HEK293 (cell line): ENCODE measurements around the gene HSCB.

Source experiments
- AEBP2 ChIP-seq: fragments of 450-650 bp; formaldehyde crosslinking; IDR thresholded peaks from 2 replicates; pipeline ENCODE4 v1.5.1; 2016; ENCODE audit warnings: missing biosample characterization, missing genetic modification characterization, borderline replicate concordance
- BCL11B ChIP-seq: fragments of 450-650 bp; formaldehyde crosslinking; IDR thresholded peaks from 2 replicates; pipeline ENCODE4 v1.5.1; 2016; ENCODE audit warnings: low read depth, missing biosample characterization, missing genetic modification characterization
- BCL6B ChIP-seq: fragments of 450-650 bp; formaldehyde crosslinking; IDR thresholded peaks from 2 replicates; pipeline ENCODE4 v1.5.1; 2017; ENCODE audit warnings: missing biosample characterization, missing genetic modification characterization
- GLI2 ChIP-seq: fragments of 450-650 bp; formaldehyde crosslinking; IDR thresholded peaks from 2 replicates; pipeline ENCODE4; 2017; ENCODE audit warnings: missing biosample characterization, missing genetic modification characterization, low read depth, borderline replicate concordance
- HOXC10 ChIP-seq: sonication (generic); formaldehyde crosslinking; IDR thresholded peaks from 2 replicates; pipeline ENCODE4 v1.8.1; 2023; ENCODE audit warnings: mild to moderate bottlenecking, missing genetic modification reagents
- INSM2 ChIP-seq: fragments of 450-650 bp; formaldehyde crosslinking; IDR thresholded peaks from 2 replicates; pipeline ENCODE4 v1.5.1; 2016; ENCODE audit warnings: missing biosample characterization, missing genetic modification characterization
- MEIS1 ChIP-seq: sonication (generic); formaldehyde crosslinking; IDR thresholded peaks from 2 replicates; pipeline ENCODE4 v1.8.1; 2022; ENCODE audit warnings: missing genetic modification reagents, mild to moderate bottlenecking, borderline replicate concordance
- PRDM6 ChIP-seq: fragments of 450-650 bp; formaldehyde crosslinking; IDR thresholded peaks from 2 replicates; pipeline ENCODE4 v1.5.1; 2017; ENCODE audit warnings: missing biosample characterization, missing genetic modification characterization
- ZBTB44 ChIP-seq: fragments of 450-650 bp; IDR thresholded peaks from 2 replicates; pipeline ENCODE4 v1.5.1; 2018; ENCODE audit warnings: missing biosample characterization, mild to moderate bottlenecking, missing genetic modification characterization
- ZFP37 ChIP-seq: fragments of 450-650 bp; formaldehyde crosslinking; IDR thresholded peaks from 2 replicates; pipeline ENCODE4 v1.5.1; 2016; ENCODE audit warnings: missing biosample characterization, missing genetic modification characterization
- ZNF169 ChIP-seq: fragments of 450-650 bp; formaldehyde crosslinking; IDR thresholded peaks from 2 replicates; pipeline ENCODE4 v1.5.1; 2016; ENCODE audit warnings: missing biosample characterization, missing genetic modification characterization
- ZNF202 ChIP-seq: fragments of 450-650 bp; formaldehyde crosslinking; IDR thresholded peaks from 2 replicates; pipeline ENCODE4 v1.5.1; 2016; ENCODE audit warnings: missing biosample characterization, missing genetic modification characterization, borderline replicate concordance
- ZNF239 ChIP-seq: fragments of 450-650 bp; formaldehyde crosslinking; IDR thresholded peaks from 2 replicates; pipeline ENCODE4 v1.5.1; 2016; ENCODE audit warnings: missing biosample characterization, missing genetic modification characterization
- ZNF280C ChIP-seq: fragments of 450-650 bp; formaldehyde crosslinking; IDR thresholded peaks from 2 replicates; pipeline ENCODE4 v1.5.1; 2016; ENCODE audit warnings: missing biosample characterization, missing genetic modification characterization
- ZNF366 ChIP-seq: fragments of 450-650 bp; formaldehyde crosslinking; conservative IDR thresholded peaks from 2 replicates; pipeline ENCODE4 v1.5.1; 2016; ENCODE audit warnings: missing biosample characterization, missing genetic modification characterization
- ZNF473 ChIP-seq: fragments of 450-650 bp; formaldehyde crosslinking; IDR thresholded peaks from 2 replicates; pipeline ENCODE4 v1.5.1; 2017; ENCODE audit warnings: missing biosample characterization, missing genetic modification characterization
- ZNF501 ChIP-seq: fragments of 450-650 bp; formaldehyde crosslinking; IDR thresholded peaks from 2 replicates; pipeline ENCODE4 v1.5.1; 2016; ENCODE audit warnings: missing biosample characterization, missing genetic modification characterization
- ZNF560 ChIP-seq: fragments of 450-650 bp; formaldehyde crosslinking; IDR thresholded peaks from 2 replicates; pipeline ENCODE4 v1.5.1; 2017; ENCODE audit warnings: missing biosample characterization, missing genetic modification characterization, borderline replicate concordance
- ZNF585B ChIP-seq: fragments of 450-650 bp; formaldehyde crosslinking; IDR thresholded peaks from 2 replicates; pipeline ENCODE4 v1.5.1; 2016; ENCODE audit warnings: missing biosample characterization, missing genetic modification characterization
- ZNF600 ChIP-seq: fragments of 450-650 bp; formaldehyde crosslinking; IDR thresholded peaks from 2 replicates; pipeline ENCODE4 v1.5.1; 2016; ENCODE audit warnings: missing biosample characterization, missing genetic modification characterization
- ZNF624 ChIP-seq: fragments of 450-650 bp; formaldehyde crosslinking; IDR thresholded peaks from 2 replicates; pipeline ENCODE4 v1.5.1; 2017; ENCODE audit warnings: missing biosample characterization, missing genetic modification characterization
- ZNF629 ChIP-seq: fragments of 450-650 bp; formaldehyde crosslinking; IDR thresholded peaks from 2 replicates; pipeline ENCODE4 v1.5.1; 2017; ENCODE audit warnings: missing biosample characterization, missing genetic modification characterization
- ZNF664 ChIP-seq: fragments of 450-650 bp; formaldehyde crosslinking; IDR thresholded peaks from 2 replicates; pipeline ENCODE4 v1.5.1; 2016; ENCODE audit warnings: missing biosample characterization, missing genetic modification characterization
- ZNF692 ChIP-seq: fragments of 450-650 bp; formaldehyde crosslinking; IDR thresholded peaks from 2 replicates; pipeline ENCODE4 v1.5.1; 2016; ENCODE audit warnings: missing biosample characterization, missing genetic modification characterization
- ZNF768 ChIP-seq: fragments of 450-650 bp; formaldehyde crosslinking; IDR thresholded peaks from 2 replicates; pipeline ENCODE4 v1.5.1; 2018; ENCODE audit warnings: missing biosample characterization, mild to moderate bottlenecking, missing genetic modification characterization
- ZNF776 ChIP-seq: fragments of 450-650 bp; formaldehyde crosslinking; IDR thresholded peaks from 2 replicates; pipeline ENCODE4 v1.5.0; 2017; ENCODE audit warnings: missing biosample characterization, missing genetic modification characterization, borderline replicate concordance
- ZXDB ChIP-seq: fragments of 450-650 bp; formaldehyde crosslinking; IDR thresholded peaks from 2 replicates; pipeline ENCODE4 v1.5.1; 2016; ENCODE audit warnings: missing biosample characterization, missing genetic modification characterization

The HSCB gene

GRCh38 chr22:28798810-28799605 lies 57.2 kb downstream of the HSCB start (continued):
- TF ChIP-seq ZBTB44 (no peak), ZNF624 (tag by site-specific recombination) (no peak), HOXC10 (CRISPR knock-in tag) (no peak), ZNF692 (tag by site-specific recombination) (peak; percentile 96), BCL6B (tag by site-specific recombination) (no peak), INSM2 (tag by site-specific recombination) (0 out of 2 replicates have a peak, but pooled peaks have one; percentile 26), ZFP37 (no peak), ZNF560 (no peak), ZNF600 (tag by site-specific recombination) (no peak), ZNF366 (tag by site-specific recombination) (peak; percentile 85), MEIS1 (CRISPR knock-in tag) (no peak), ZNF473 (tag by site-specific recombination) (no peak), ZNF629 (tag by site-specific recombination) (peak; percentile 97), ZNF585B (no peak), BCL11B (tag by site-specific recombination) (peak; percentile 53; the same call in 1 of the 2 replicates), ZNF776 (tag by site-specific recombination) (no peak), ZNF501 (tag by site-specific recombination) (no peak), ZNF239 (no peak), AEBP2 (no peak), ZNF202 (no peak), ZNF169 (tag by site-specific recombination) (no peak), GLI2 (tag by site-specific recombination) (no peak), PRDM6 (tag by site-specific recombination) (peak; percentile 59), ZNF664 (tag by site-specific recombination) (peak; percentile 22; the same call in 1 of the 2 replicates), ZNF280C (no peak), ZXDB (tag by site-specific recombination) (peak; percentile 35; the same call in 1 of the 2 replicates), ZNF768 (tag by site-specific recombination) (no peak)
